Measurements from ENCODE around the gene SLC26A9.

GRCh38 chr1:205967554-205968335 is 24.5 kb upstream of the SLC26A9 start:
- TF ChIP-seq ZBTB17 (tag by site-specific recombination; IDR thresholded peaks at IDR 0.05) (no peak), CTCF (tag by site-specific recombination; IDR thresholded peaks at IDR 0.05) (no peak), ZNF830 (tag by site-specific recombination; IDR thresholded peaks at IDR 0.05; ENCODE audit: low read depth) (no peak), ZNF510 (tag by site-specific recombination; IDR thresholded peaks at IDR 0.05; ENCODE audit: insufficient replicate concordance) (no peak), ZNF274 (IDR thresholded peaks at IDR 0.05; ENCODE audit: low read length) (no peak), ZNF274 (tag by site-specific recombination; IDR thresholded peaks at IDR 0.05; ENCODE audit: borderline replicate concordance) (no peak), YY1 (tag by site-specific recombination; IDR thresholded peaks at IDR 0.05) (no peak), ZNF76 (tag by site-specific recombination; IDR thresholded peaks at IDR 0.05; ENCODE audit: borderline replicate concordance, low read depth) (no peak), KLF1 (tag by site-specific recombination; IDR thresholded peaks at IDR 0.05) (no peak), ATF2 (tag by site-specific recombination; IDR thresholded peaks at IDR 0.05; ENCODE audit: low read depth) (no peak), ZBTB10 (tag by site-specific recombination; IDR thresholded peaks at IDR 0.05) (no peak), MYNN (tag by site-specific recombination; IDR thresholded peaks at IDR 0.05; ENCODE audit: borderline replicate concordance) (no peak)
